HG03095 (cell line): ENCODE measurements around the gene CREG2.

Experiments
- ATAC-seq: cut with Tn5 transposase; IDR thresholded peaks from one replicate; pipeline ENCODE4 v1.9.1; 2021; ENCODE audit warnings: moderate library complexity; ENCODE audit not compliant: unreplicated experiment

Gene CREG2

DNA sequence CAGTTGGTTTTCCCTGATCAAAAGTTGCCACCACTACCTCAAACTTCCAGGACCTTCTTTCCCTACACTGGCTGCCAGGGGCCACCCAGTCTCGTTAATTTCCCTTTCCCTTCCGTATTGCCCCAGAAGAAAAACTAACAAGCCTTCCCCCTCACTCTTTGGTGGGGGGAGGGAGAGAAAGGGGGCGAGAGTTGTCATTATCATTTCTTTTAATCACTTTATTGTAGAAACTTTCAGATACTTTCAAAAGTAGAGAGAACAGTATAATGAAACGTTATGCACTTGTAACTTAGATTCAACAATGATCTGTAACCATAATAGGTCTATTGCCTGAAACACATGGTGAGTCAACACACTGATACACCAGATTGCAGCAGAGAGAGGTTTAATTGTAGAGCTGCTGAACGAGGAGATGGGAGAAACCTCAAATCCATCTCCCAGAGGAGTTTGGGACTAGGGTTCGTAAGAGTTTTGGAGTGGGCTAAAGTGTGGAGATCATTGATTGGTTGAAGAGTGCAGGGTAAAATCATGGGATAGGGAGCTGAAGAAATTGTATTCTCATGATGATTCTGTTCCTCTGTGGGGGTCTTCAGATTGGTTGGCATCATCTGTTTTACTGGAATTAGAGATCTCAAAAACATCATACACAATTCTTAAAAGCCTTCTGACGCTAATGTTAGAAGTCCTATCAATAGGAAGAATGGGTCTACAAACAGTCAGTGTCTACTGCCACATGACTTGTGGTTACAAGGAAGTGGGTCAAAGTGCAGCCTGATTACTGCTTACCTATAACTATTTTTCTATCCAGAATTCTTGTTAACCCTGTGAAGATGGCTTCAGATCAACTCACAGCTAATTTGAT lies 76.2 kb downstream of the CREG2 start:
- ATAC-seq = no peak

DNA sequence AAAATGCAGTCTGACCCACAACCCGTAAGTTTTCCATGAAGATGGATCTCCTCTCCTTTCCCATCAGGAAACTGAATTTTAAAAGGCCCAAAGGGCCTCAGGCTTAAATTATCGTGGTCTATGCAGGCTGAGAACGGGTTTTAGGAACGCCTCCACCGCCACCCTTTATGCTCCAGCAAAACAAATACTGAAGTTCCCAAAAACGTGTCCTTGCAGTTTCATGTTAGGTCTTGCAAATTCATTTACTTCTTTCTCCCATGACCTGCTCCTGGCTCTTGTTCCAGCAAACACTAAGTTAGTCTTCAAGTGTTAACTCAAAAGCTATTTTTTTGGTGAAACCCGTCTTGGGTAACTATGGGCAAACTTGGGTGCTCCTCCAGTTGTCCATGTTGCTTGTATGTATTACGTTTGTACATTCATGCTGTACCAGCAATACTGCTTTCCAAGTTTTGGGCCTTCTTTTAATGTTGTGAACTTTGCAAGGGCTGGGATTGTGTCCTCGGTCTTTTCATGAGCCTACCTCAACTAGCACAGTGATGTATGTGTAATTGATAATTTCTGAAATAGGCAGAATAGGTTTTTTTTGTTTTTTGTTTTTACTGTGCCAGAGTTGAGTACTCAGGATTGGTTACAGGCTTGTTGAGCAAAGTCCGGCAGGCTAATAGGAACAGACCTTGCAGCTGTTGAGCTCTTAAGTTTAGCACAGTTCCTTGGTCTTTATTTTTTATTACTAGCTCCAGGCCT lies 77.0 kb downstream of the CREG2 start:
- no peak for ATAC-seq

DNA sequence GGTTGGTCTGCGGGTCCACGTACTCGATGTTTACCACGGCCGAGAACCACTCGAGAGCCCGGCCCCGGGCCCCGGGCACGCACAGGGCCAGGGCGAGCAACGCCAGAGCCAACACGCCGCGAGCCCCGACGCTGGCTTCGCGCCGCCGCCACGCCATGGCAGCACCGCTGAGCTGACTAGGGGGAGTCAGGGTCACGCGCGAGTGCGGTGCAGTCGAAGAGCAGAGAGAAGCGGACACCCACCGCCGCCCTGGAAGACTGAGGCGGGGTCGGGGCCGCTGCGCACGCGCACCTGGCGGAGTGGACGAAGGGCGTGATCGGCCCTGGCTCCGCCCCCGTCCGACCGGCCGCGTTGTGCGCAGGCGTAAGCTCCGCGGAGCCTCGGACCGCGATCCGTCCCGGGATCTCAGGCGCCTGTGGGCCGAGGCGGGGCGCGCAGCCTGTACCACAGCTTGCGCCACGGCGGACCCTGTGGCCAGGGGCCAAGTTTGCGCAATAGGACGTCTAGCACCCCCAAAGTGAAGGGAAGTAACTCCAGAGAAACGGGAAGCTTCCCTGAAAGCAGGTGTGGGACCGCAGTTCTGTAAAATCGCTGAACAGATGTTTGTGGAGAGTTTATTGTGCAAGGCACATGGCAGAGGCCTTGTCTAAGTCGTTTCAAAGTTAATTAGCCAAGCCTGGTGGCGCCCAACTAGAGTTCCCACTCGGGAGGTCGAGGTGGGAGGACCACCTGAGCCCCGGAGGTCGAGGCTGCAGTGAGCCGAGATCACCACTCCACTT lies 78.7 kb downstream of the CREG2 start, which contains the start of gene RNF149:
TSS of gene RNF149 (minus strand) at position 270 of the 779 bp plus-strand sequence. CDS start at position 157, 113 bp downstream.
- ATAC-seq = peak; percentile 58

DNA sequence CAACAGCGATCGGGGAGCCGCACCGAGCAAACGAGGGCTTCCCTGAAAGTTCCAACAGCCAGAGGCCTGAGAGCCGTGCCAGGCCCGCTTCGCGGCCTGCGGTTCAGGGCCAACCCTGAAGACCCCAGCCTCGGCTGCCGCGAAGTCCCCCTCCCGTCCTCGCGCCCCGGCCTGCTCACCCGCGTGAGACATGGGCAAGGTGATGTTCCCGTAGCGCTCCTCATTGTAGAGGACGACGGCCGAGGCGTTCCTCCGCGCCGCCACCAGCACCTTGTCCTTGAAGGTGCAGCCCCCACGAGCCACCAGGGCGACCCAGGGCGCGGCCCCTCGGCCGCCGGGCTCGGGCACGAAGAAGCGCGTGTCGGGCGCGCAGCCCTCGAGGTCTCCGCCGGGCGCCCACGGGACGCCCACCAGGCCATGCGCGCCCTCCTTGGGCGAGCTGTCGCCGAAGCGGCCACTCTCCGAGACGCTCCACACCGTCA lies 79.3 kb downstream of the CREG2 start:
- peak; percentile 7 for ATAC-seq

DNA sequence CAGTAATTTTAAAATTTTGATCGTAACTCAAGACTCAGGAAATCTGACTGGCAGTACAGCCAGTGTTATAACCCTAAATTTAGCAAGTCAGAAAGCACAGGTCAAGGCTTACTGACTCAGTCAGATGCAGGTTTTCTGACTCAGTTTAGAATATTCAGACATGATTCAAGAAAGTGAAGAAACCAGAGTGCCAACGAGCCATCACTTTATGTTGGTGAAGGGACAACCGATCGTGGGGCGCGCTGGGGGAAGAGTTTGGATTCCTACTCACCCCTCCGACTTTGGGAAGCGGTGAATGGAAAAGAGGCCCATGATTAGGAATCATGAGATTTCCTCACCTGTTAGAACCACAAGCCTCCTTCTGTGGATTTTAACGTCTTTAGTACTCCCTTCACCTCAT lies 79.8 kb downstream of the CREG2 start:
- no peak for ATAC-seq

DNA sequence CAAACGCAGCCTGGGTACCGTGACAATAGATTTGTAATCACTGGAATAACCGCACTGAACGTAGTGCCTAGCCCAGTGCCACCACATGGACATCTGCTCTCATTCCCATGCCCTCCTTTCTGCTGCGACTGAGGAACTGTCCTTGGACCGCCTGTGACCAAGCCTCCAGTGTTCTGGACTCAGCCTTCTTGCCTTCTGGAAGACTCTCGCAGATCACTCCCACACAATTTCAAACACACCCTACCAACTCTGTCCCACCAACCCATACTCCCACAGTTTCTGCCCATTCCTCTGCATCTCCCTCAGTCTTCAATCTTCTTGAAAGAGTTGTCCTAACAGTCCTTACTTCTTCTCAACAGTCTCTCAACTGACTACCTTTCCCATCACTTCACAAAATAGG lies 80.9 kb downstream of the CREG2 start:
- ATAC-seq = peak; percentile 1

DNA sequence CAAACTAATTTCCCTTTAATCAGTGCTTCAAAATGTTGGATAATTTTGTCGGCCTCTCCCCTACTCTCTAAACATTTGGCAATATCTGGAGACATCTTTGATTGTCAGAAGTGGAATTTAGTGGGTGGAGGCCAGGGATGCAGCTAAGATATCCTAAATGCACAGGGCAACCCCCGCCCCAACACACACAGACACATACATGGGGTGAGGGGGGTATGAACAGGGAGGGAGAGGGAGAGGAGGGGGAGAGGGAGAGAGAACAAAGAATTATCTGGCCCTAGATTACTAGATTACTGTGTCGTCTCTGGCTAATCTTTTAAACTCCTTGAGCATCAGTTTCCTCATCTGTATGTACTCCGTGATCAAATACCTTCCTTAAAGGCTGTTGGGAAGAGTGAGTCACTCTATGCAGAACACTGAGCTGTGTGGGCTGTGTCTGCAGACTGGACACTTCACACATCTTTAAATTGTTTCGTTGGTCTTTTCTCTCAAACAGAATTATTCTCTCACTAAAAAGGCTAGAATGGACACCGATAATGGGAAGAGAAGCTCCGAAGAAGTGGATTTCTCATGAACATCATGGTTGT lies 81.7 kb downstream of the CREG2 start:
- no peak for ATAC-seq

DNA sequence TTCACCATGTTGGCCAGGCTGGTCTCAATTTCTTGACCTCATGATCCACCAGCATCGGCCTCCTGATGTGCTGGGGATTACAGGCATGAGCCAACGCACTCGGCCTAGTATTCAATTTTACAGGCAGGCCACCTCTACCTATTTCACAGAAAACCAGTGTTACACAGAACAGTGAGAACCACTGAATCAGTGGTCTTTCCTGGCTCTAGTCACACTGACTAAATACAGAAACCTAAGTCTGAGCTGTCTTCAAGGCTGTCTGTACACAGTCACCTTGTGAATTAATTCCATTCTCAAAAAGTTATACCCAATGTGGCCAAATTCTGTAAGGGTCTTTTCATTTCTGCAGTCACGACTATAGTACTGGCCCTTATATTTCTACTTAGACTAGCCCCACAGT lies 82.3 kb downstream of the CREG2 start:
- no peak for ATAC-seq

DNA sequence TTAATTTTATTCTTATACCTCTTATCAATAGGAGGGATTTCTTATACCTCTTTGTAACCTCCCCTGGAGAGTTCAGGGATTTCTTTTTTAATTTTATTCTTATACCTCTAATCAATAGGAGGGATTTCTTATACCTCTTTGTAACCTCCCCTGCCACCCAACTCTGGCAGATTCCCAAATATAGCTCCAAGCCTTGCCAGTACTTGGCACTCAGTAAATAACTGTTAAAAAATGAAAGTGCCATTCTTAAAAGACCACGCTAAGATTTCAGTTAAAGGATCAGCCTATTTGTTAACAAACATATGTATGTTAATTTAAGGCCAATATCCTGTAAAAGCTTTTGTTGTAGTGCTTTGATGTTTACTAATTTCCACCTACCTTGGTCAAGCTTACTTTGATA lies 83.6 kb downstream of the CREG2 start:
- no peak for ATAC-seq

DNA sequence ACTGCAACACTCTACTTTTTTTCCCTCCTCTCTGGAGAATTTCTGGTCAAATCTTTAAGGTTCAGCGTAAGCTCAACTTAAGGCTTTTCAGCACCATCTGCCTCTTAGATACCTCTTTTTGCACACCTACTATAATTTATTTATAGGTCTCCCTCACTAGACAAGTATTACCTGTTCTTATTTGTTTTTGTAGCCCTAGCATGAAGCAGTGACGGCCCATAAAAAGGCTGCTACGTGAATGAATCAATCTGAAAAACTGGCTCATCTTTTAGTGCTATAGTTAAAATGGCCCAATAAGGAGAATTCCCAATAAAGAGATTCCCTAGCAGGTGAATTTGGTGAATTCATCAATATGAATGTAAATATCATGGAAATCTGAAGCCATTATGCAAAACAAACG lies 85.3 kb downstream of the CREG2 start:
- ATAC-seq = no peak

DNA sequence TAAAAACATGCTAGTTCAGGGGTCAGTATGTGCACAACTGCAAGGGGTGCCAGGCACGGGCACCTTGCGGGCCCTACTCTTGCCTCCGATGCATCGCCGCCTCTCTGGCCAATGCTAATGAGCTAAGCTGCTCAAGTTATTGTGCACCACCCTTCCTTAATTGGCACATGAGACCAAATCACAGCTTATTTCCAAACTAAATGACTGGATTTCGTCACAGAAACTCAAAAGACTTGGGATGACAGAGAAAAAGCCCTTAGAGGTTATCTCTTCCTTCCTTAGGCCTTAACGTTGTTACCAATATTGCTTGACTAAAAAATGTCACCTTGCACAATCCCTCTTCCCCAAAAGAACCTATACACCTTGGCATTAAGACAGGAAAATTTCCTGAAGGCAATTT lies 86.5 kb downstream of the CREG2 start:
- no peak for ATAC-seq

DNA sequence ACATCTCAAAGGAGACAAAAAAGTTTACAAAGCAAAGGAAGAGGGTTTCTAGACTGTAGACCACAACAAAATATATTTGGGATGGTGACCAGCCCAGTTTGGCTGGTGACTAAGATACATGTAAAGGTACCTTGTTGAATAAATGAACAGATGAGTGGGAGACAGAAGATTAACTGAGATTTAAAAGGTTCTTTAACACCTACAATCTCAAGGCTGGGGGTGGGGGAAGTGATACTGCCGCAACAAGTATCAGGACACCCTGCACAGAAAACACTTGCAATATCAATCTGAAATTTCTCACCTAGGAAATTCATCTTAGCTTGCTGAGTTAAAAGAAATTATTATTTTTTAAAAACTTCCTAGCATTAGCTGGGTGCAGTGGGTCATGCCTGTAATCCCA lies 87.1 kb downstream of the CREG2 start:
- no peak for ATAC-seq

DNA sequence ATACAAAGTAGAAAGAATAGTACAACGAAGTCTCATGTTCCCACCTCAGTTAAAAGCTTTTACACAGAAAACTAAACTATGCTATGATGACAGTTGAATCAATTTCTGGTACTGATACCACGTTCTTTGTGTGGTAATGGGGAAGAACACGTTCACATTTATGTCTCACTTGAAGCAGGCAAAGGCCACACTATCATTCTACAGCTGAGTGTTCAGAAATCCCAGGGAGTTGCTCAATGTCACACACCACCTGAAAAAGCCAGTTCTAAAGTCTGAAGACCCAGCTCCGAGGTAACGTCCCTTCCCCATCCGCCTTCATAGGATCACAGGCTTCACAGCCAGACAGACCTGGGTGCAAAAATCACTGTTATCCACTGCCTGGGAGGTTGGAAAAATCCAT lies 87.7 kb downstream of the CREG2 start:
- no peak for ATAC-seq

DNA sequence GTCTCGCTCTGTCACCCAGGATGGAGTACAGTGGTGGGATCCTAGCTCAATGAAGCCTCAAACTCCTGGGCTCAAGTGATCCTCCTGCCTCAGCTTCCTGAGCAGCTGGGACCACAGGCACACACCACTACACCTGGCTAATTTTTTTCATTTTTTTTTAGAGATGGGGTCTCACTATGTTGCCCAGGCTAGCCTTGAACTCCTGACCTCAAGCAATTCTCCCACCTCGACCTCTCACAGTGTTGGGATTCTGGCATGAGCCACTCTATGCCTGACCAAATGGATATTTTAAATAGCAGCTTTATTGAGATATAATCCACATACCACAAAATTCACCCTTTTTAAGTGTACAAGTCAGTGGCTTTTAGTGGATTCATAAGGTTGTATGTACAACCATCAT lies 89.9 kb downstream of the CREG2 start:
- ATAC-seq = no peak

DNA sequence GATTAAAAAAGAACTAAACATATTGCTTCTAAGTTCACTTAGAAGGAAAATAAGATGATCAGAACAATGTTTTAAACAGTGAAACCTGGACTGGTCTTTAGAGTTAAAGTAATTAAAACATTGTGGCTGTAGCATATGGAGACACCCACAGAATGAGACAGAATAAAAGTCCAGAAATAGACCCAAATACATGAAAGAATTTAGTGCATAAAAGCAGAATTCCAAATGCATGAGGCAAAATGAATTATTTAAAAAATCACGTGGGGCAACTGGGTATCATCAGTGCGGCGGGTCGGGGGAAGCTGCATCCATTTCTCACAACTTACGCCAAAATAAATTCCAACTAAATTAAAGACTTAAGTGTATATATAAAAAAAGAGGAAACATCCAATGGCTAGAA lies 90.9 kb downstream of the CREG2 start:
- ATAC-seq = no peak

DNA sequence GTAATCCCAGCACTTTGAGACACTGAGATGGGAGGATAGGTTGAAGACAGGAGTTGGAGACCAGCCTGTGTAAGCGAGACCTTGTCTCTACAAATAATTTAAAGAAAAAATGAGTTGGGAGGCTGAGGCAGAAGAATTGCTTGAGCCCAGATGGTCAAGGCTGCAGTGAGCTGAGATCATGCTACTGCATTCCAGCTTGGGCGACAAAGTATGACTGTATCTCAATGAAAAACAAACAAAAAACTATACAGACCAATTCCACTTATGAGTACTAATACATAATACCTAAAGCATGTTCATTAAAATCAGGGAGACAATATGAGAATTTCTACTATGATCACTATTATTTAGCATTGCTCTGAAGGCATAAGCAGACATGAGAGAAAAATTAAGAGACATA lies 91.4 kb downstream of the CREG2 start:
- no peak for ATAC-seq
